ENCODE data around the gene ADRM1. TPM values are rescaled to one million over a fixed set of nuclear protein-coding genes. Genes with fewer than 3 reads are reported as not detected.

The ADRM1 gene
- total RNA-seq, 2 experiments from 2014 or later: 40.8 to 44.3 TPM

- Mint-ChIP-seq H3K9me3 (no peaks in the 10 kb centered on the region), H3K4me3 (no peak overlapping the region), H3K27me3 (no peaks in the 10 kb centered on the region), H3K27ac (no peak overlapping the region), H3K36me3 (ENCODE audit: low read depth) (no peaks in the 10 kb centered on the region), H3K4me1 (ENCODE audit: low read depth) (no peaks in the 10 kb centered on the region)
- Histone ChIP-seq H3K4me3 (ENCODE audit: low read length) (no peak overlapping the region), H3K36me3 (ENCODE audit: insufficient read depth, low read length) (no peaks in the 10 kb centered on the region), H3K27ac (ENCODE audit: low read depth in 1 of 2, low read length in 2 of 2) (no peak overlapping the region), H3K27me3 (ENCODE audit: control insufficient read depth in 1 of 2, insufficient read depth in 2 of 2, low read length in 2 of 2) (peaks cover 5 to 8% of the 10 kb centered on the region in 2 experiments), H3K9me3 (ENCODE audit: control insufficient read depth in 1 of 2, insufficient read depth in 1 of 2, low read length in 2 of 2) (peaks cover 0 to 7% of the 10 kb centered on the region in 2 experiments), H3K4me1 (ENCODE audit: insufficient read depth, low read length) (no peaks in the 10 kb centered on the region)
- ATAC-seq (ENCODE audit: poor library complexity) (no peak), DNase-seq (no peak)
- TF ChIP-seq CTCF (IDR thresholded peaks at IDR 0.05): no peak
- ChIA-PET CTCF (no interaction called here), POLR2A (no interaction called here)
- intact Hi-C loops (cut with DNase I, micrococcal nuclease): no loop called here
Observed at GRCh38 chr20:62356589-62357186, 53.9 kb downstream of the ADRM1 start.

GRCh38 chr20:62357187-62357667 lies 54.4 kb downstream of the ADRM1 start:
- H3K27ac ChIP-seq (ENCODE audit: low read depth in 1 of 2, low read length in 2 of 2): no peak overlapping the region
- Mint-ChIP-seq H3K4me1 (ENCODE audit: low read depth) (no peaks in the 10 kb centered on the region), H3K36me3 (ENCODE audit: low read depth) (no peaks in the 10 kb centered on the region), H3K4me3 (no peak overlapping the region), H3K27me3 (no peaks in the 10 kb centered on the region), H3K9me3 (no peaks in the 10 kb centered on the region), H3K27ac (no peak overlapping the region)
- ChIA-PET CTCF (no interaction called here), POLR2A (no interaction called here)
- intact Hi-C loops (cut with DNase I, micrococcal nuclease): no loop called here
- no peaks in the 10 kb centered on the region for H3K4me1 ChIP-seq (ENCODE audit: insufficient read depth, low read length)
- ATAC-seq (ENCODE audit: poor library complexity) (no peak), DNase-seq (no peak)
- TF ChIP-seq CTCF (IDR thresholded peaks at IDR 0.05): no peak
- H3K27me3 ChIP-seq (ENCODE audit: control insufficient read depth in 1 of 2, insufficient read depth in 2 of 2, low read length in 2 of 2): peaks cover 5 to 8% of the 10 kb centered on the region in 2 experiments
- no peaks in the 10 kb centered on the region for H3K36me3 ChIP-seq (ENCODE audit: insufficient read depth, low read length)
- peaks cover 0 to 7% of the 10 kb centered on the region in 2 experiments for H3K9me3 ChIP-seq (ENCODE audit: control insufficient read depth in 1 of 2, insufficient read depth in 1 of 2, low read length in 2 of 2)
- no peak overlapping the region for H3K4me3 ChIP-seq (ENCODE audit: low read length)

GRCh38 chr20:62357681-62358080 lies 54.9 kb downstream of the ADRM1 start:
- Mint-ChIP-seq H3K9me3 (no peaks in the 10 kb centered on the region), H3K36me3 (ENCODE audit: low read depth) (no peaks in the 10 kb centered on the region), H3K4me1 (ENCODE audit: low read depth) (no peaks in the 10 kb centered on the region), H3K4me3 (no peak overlapping the region), H3K27me3 (peaks cover 4% of the 10 kb centered on the region), H3K27ac (no peak overlapping the region)
- no peak for TF ChIP-seq CTCF (IDR thresholded peaks at IDR 0.05)
- Histone ChIP-seq H3K27ac (ENCODE audit: low read depth in 1 of 2, low read length in 2 of 2) (no peak overlapping the region), H3K36me3 (ENCODE audit: insufficient read depth, low read length) (no peaks in the 10 kb centered on the region), H3K4me1 (ENCODE audit: insufficient read depth, low read length) (no peaks in the 10 kb centered on the region), H3K9me3 (ENCODE audit: control insufficient read depth in 1 of 2, insufficient read depth in 1 of 2, low read length in 2 of 2) (peaks cover 0 to 7% of the 10 kb centered on the region in 2 experiments), H3K27me3 (ENCODE audit: control insufficient read depth in 1 of 2, insufficient read depth in 2 of 2, low read length in 2 of 2) (peaks cover 5 to 8% of the 10 kb centered on the region in 2 experiments), H3K4me3 (ENCODE audit: low read length) (no peak overlapping the region)
- ChIA-PET POLR2A (no interaction called here), CTCF (no interaction called here)
- intact Hi-C loops (cut with DNase I, micrococcal nuclease): no loop called here
- ATAC-seq (ENCODE audit: poor library complexity): no peak
- DNase-seq: no peak

Small RNAs within 50 kb of the gene (microRNA-seq; reads per million reads assigned to microRNA genes)
- gene MIR4758 (ENCODE audit: borderline microRNAs expressed, borderline replicate concordance): not detected

Other genes starting within 250 kb of the ADRM1 start
- 10 to 100 TPM; 11.1 to 12.5 TPM for gene TAF4, start 237.1 kb upstream of the ADRM1 start, total RNA-seq
- 10 to 100 TPM; 34.5 to 35.7 TPM for gene LSM14B, start 180.5 kb upstream of the ADRM1 start, total RNA-seq
- gene PSMA7, start 159.6 kb upstream of the ADRM1 start, total RNA-seq: 100 to 1,000 TPM; 150 to 158 TPM
- gene SS18L1, start 159.2 kb upstream of the ADRM1 start, total RNA-seq: 10 to 100 TPM; 12.8 to 13.4 TPM
- 1 to 10 TPM; 9.5 to 9.9 TPM for gene MTG2, start 120.0 kb upstream of the ADRM1 start, total RNA-seq
- not detected for gene HRH3, start 82.7 kb upstream of the ADRM1 start, total RNA-seq
- gene OSBPL2, start 64.5 kb upstream of the ADRM1 start, total RNA-seq: 10 to 100 TPM; 52.8 to 54.4 TPM
- under 1 TPM; 0.16 to 0.78 TPM for gene LAMA5, start 64.3 kb downstream of the ADRM1 start, total RNA-seq
- gene RPS21, start 84.1 kb downstream of the ADRM1 start, total RNA-seq: 1,000 to 10,000 TPM; 3,015 to 3,210 TPM
- 1 to 10 TPM; 4.4 TPM for gene CABLES2, start 104.3 kb downstream of the ADRM1 start, total RNA-seq
- gene RBBP8NL, start 124.5 kb downstream of the ADRM1 start, total RNA-seq: not detected
- gene GATA5, start 173.0 kb downstream of the ADRM1 start, total RNA-seq: not detected

Measured in CD4-positive, alpha-beta T cell (primary cell).